ENCODE measurements around the gene GPR107.
A peak's percentile ranks its signal among the peaks of the same experiment; 100 is the strongest.

GPR107 gene

GRCh38 chr9:130160862-130161470 lies 107.3 kb downstream of the GPR107 start:
- no peak for DNase-seq (ENCODE audit: low spot score)

- DNase-seq (ENCODE audit: low spot score): no peak
These were observed 111.9 kb downstream of the GPR107 start for GRCh38 chr9:130165579-130165978.

- DNase-seq (ENCODE audit: low spot score): no peak
These were observed 112.7 kb downstream of the GPR107 start for GRCh38 chr9:130166399-130166798.

- DNase-seq (ENCODE audit: low spot score): no peak
These were observed 114.2 kb downstream of the GPR107 start for GRCh38 chr9:130167927-130168326.

- no peak for DNase-seq (ENCODE audit: low spot score)
These were observed 117.8 kb downstream of the GPR107 start for GRCh38 chr9:130171226-130172148.

GRCh38 chr9:130172161-130172857 lies 118.6 kb downstream of the GPR107 start, which contains the start of gene NCS1:
Gene NCS1, plus strand, starts transcription at chr9:130172404. Its CDS starts 260 bp downstream, at chr9:130172664.
- peak; percentile 99 for DNase-seq (ENCODE audit: low spot score)

- DNase-seq (ENCODE audit: low spot score): peak; percentile 71
These were observed 119.4 kb downstream of the GPR107 start for GRCh38 chr9:130172858-130173665.

- peak; percentile 68 for DNase-seq (ENCODE audit: low spot score)
These were observed 119.9 kb downstream of the GPR107 start for GRCh38 chr9:130173666-130173983.

GRCh38 chr9:130174025-130174424 lies 120.3 kb downstream of the GPR107 start:
- DNase-seq (ENCODE audit: low spot score): no peak

GRCh38 chr9:130174920-130175321 lies 121.2 kb downstream of the GPR107 start:
- DNase-seq (ENCODE audit: low spot score): no peak

GRCh38 chr9:130175355-130175754 lies 121.6 kb downstream of the GPR107 start:
- DNase-seq (ENCODE audit: low spot score): no peak

- DNase-seq (ENCODE audit: low spot score): no peak
These were observed 123.1 kb downstream of the GPR107 start for GRCh38 chr9:130176760-130177159.

- no peak for DNase-seq (ENCODE audit: low spot score)
These were observed 124.4 kb downstream of the GPR107 start for GRCh38 chr9:130177898-130178805.

- no peak for DNase-seq (ENCODE audit: low spot score)
These were observed 125.7 kb downstream of the GPR107 start for GRCh38 chr9:130179331-130179907.

- DNase-seq (ENCODE audit: low spot score): no peak
These were observed 126.8 kb downstream of the GPR107 start for GRCh38 chr9:130180516-130180915.

- no peak for DNase-seq (ENCODE audit: low spot score)
These were observed 128.1 kb downstream of the GPR107 start for GRCh38 chr9:130181678-130182380.

- DNase-seq (ENCODE audit: low spot score): no peak
These were observed 128.7 kb downstream of the GPR107 start for GRCh38 chr9:130182381-130182909.

- DNase-seq (ENCODE audit: low spot score): peak; percentile 91
These were observed 129.5 kb downstream of the GPR107 start for GRCh38 chr9:130183133-130183762.

- DNase-seq (ENCODE audit: low spot score): no peak
These were observed 131.3 kb downstream of the GPR107 start for GRCh38 chr9:130185017-130185416.
